Measurements from ENCODE around the gene ATG14.
"Not testable (repeated sequence)": the region's sequence is repeated elsewhere in the genome, so short reads cannot be mapped to it uniquely, and the experiment has no call there.

The ATG14 gene

GRCh38 chr14:55432628-55433027, 21.0 kb upstream of the ATG14 start:
- no peak for DNase-seq

- DNase-seq: peak; percentile 42
Observed at GRCh38 chr14:55430024-55430690, 18.5 kb upstream of the ATG14 start.

- DNase-seq: no peak
Observed at GRCh38 chr14:55427439-55427838, 15.8 kb upstream of the ATG14 start.

- DNase-seq: no peak
Observed at GRCh38 chr14:55426891-55427290, 15.3 kb upstream of the ATG14 start.

GRCh38 chr14:55425091-55425490, 13.5 kb upstream of the ATG14 start:
- no peak for DNase-seq

- no peak for DNase-seq
Observed at GRCh38 chr14:55423969-55424368, 12.3 kb upstream of the ATG14 start.

GRCh38 chr14:55422338-55422737, 10.7 kb upstream of the ATG14 start:
- not testable (repeated sequence) for DNase-seq

- DNase-seq: no peak
Observed at GRCh38 chr14:55419663-55420062, 8.0 kb upstream of the ATG14 start.

- DNase-seq: no peak
Observed at GRCh38 chr14:55418411-55418810, 6.8 kb upstream of the ATG14 start.

- no peak for DNase-seq
Observed at GRCh38 chr14:55417955-55418354, 6.3 kb upstream of the ATG14 start.

GRCh38 chr14:55416866-55417265, 5.2 kb upstream of the ATG14 start:
- no peak for DNase-seq

GRCh38 chr14:55414551-55414950, 2.9 kb upstream of the ATG14 start:
- DNase-seq: no peak

- no peak for DNase-seq
Observed at GRCh38 chr14:55412676-55413075, 1.0 kb upstream of the ATG14 start.

GRCh38 chr14:55410876-55411275, 754 bp downstream of the ATG14 start:
- no peak for DNase-seq

GRCh38 chr14:55404173-55404854, 7.3 kb downstream of the ATG14 start:
- no peak for DNase-seq

GRCh38 chr14:55401751-55402150, 9.9 kb downstream of the ATG14 start:
- DNase-seq: no peak

GRCh38 chr14:55399852-55400251, 11.8 kb downstream of the ATG14 start:
- DNase-seq: no peak

GRCh38 chr14:55399183-55399582, 12.4 kb downstream of the ATG14 start:
- no peak for DNase-seq

GRCh38 chr14:55398679-55399078, 13.0 kb downstream of the ATG14 start:
- DNase-seq: no peak

GRCh38 chr14:55389330-55389729, 22.3 kb downstream of the ATG14 start:
- no peak for DNase-seq

- DNase-seq: no peak
Observed at GRCh38 chr14:55388160-55388559, 23.5 kb downstream of the ATG14 start.

GRCh38 chr14:55387121-55387520, 24.5 kb downstream of the ATG14 start:
- no peak for DNase-seq

GRCh38 chr14:55386037-55386808, 25.4 kb downstream of the ATG14 start:
- DNase-seq: no peak

GRCh38 chr14:55384536-55384935, 27.1 kb downstream of the ATG14 start:
- no peak for DNase-seq
